PC-3 (cell line): ENCODE data around the gene LUC7L3.

Experiments
- EZH2 ChIP-seq: fragments of 300-600 bp; sonication (generic); IDR thresholded peaks from one replicate; pipeline ENCODE4 v1.6.1; 2017; ENCODE audit warnings: antibody characterized with exemption, mild to moderate bottlenecking, low read length; ENCODE audit not compliant: unreplicated experiment
- EZH2phosphoT487 ChIP-seq: fragments of 300-600 bp; sonication (generic); IDR thresholded peaks from 2 replicates; pipeline ENCODE4 v1.6.1; 2018; ENCODE audit warnings: mild to moderate bottlenecking, antibody characterized with exemption, low read length, borderline replicate concordance
- TF ChIP-seq, protein P1 (sequence below): fragments of 300-600 bp; sonication (generic); conservative IDR thresholded peaks from 2 replicates; pipeline ENCODE4 v1.5.1; 2017; ENCODE audit warnings: antibody characterized with exemption, low read depth, mild to moderate bottlenecking, low read length

DNA sequence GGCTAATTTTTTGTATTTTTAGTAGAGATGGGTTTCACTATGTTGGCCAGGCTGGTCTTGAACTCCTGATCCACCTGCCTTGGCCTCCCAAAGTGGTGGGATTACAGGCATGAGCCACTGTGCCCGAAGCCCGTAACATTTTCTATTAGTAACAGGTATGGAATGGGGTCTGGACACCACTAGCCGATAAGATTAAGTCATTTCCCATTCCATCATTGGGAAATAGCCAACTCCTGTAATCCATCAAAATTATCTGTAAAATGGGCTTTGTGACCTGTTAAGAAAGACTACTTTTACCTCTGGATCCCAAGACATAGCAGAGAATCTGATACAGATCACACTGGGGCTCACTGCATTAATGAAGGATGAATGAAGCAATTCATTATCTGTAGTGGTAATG, 3.9 kb upstream of the LUC7L3 start:
- TF ChIP-seq EZH2 (no peak), EZH2phosphoT487 (no peak)
- TF ChIP-seq, protein P1, sequence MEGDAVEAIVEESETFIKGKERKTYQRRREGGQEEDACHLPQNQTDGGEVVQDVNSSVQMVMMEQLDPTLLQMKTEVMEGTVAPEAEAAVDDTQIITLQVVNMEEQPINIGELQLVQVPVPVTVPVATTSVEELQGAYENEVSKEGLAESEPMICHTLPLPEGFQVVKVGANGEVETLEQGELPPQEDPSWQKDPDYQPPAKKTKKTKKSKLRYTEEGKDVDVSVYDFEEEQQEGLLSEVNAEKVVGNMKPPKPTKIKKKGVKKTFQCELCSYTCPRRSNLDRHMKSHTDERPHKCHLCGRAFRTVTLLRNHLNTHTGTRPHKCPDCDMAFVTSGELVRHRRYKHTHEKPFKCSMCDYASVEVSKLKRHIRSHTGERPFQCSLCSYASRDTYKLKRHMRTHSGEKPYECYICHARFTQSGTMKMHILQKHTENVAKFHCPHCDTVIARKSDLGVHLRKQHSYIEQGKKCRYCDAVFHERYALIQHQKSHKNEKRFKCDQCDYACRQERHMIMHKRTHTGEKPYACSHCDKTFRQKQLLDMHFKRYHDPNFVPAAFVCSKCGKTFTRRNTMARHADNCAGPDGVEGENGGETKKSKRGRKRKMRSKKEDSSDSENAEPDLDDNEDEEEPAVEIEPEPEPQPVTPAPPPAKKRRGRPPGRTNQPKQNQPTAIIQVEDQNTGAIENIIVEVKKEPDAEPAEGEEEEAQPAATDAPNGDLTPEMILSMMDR: no peak
